NCI-H2107 treated with DMSO at 0.1 percent for 48 hours (cell line): ENCODE data around the gene NOX5.

Source experiments
- DNase-seq: peaks from one replicate; lab custom pipeline; 2025; ENCODE audit not compliant: unreplicated experiment; lab: John Stamatoyannopoulos, UW

The NOX5 gene

GRCh38 chr15:68990992-68991500 is 23.4 kb upstream of the NOX5 start:
- no peak for DNase-seq

GRCh38 chr15:68991723-68992122 is 22.8 kb upstream of the NOX5 start:
- DNase-seq = no peak

GRCh38 chr15:68992696-68993095 is 21.8 kb upstream of the NOX5 start:
- DNase-seq = no peak

- no peak for DNase-seq
Observed at GRCh38 chr15:68993276-68993675, 21.2 kb upstream of the NOX5 start.

GRCh38 chr15:68994149-68994548 is 20.3 kb upstream of the NOX5 start:
- no peak for DNase-seq

GRCh38 chr15:68994981-68995761 is 19.3 kb upstream of the NOX5 start:
- peak; percentile 13 for DNase-seq

DNA sequence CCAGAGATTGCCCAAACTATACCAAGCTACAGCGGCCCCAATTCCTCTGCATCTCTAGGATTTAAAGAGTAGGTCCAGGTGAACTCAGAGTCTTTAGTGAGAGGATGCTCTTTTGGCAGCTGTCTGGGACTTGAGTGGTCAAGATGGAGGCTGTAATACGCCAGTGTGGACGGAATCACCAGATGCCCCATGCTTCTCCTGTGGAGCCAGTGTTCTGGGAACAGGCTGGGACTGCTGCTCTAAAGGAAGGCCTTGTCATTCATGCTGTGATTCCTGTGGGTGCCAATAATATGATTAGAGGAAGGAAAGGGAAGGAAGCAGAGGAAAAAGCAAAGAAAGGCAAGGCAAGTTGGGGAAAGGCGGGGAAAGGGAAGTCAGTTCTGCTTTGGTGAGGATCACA is 17.4 kb upstream of the NOX5 start:
- DNase-seq = no peak

GRCh38 chr15:68997930-68998777 is 16.3 kb upstream of the NOX5 start:
- DNase-seq = no peak

DNA sequence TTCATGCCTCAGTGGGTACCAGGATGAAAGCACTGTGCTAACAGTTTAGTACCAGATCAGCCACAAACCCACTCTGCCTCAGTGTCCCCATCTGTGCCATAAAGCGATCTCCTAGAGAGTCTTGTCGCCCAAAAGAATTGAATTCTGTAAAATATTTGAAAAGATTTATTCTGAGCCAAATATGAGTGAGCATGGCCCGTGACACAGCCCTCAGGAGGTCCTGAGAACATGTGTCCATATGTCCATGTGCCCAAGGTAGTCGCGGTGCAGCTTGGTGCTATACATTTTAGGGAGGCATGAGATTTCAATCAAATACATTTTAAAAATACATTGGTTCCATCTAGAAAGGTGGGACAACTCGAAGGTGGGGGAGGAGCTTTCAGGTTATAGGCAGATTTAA is 15.4 kb upstream of the NOX5 start:
- no peak for DNase-seq

DNA sequence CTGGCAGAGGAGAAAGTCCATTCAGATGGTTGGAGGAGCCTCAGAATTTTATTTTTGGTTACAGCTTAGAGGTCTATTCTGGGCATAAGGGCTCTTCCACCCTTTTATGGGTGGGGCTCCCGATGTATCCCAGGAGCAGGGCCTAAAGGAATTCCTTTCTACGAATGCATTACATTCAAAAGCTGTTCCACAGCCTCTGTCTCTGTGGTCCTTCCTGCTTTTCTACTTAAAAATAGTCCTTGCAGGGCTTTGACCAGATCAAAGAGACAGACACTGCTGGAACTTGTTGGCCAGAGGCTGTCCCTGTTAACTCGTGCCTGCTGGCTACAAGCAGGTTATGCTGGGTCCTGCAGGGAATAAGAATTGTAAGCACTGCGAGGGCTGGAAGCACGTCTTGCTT is 14.4 kb upstream of the NOX5 start:
- DNase-seq = no peak

- no peak for DNase-seq
Observed at GRCh38 chr15:69000725-69001503, 13.6 kb upstream of the NOX5 start.

- DNase-seq = no peak
Observed at GRCh38 chr15:69002783-69003182, 11.7 kb upstream of the NOX5 start.

DNA sequence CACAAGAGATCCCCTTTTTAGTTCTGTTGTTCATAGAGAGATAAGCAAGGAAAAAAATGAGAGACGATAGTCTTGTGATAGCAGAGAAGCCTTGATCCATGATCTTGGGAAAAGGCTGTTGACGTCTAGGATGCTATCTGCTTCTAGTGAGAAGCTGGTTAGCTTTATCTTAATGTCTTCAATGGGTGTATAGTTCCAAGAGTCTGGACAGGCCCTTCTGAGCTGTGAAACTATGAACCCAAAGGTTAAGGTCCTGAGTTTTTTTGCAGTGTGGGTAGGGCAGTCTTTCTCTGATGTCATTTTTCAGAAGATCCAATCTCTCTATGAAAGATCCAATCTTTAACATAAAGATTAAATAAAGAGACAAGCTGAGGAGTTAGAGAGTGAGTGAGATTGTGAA is 10.5 kb upstream of the NOX5 start:
- no peak for DNase-seq

GRCh38 chr15:69008056-69008455 is 6.4 kb upstream of the NOX5 start:
- DNase-seq = no peak

DNA sequence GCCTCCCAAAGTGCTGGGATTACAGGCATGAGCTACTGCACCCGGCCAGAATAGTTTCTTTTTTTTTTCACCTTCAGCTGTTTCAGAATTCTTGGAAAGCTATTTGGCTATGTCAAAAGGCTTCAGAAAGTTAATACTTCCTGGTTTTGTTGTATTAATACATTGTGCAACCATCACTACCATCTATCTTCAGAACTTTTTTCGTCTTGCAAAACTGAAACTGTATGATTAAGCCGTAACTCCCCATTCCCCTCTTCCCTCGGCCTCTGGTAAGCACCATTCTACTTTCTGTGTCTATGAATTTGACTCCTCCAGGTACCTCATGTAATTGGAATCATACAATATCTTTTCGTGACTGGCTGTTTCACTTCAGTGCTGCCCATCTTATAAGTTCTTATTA is 5.2 kb upstream of the NOX5 start:
- no peak for DNase-seq

- no peak for DNase-seq
Observed at GRCh38 chr15:69011641-69012040, 2.9 kb upstream of the NOX5 start.

GRCh38 chr15:69012761-69013364 is 1.6 kb upstream of the NOX5 start:
- no peak for DNase-seq

GRCh38 chr15:69013726-69014406 is 629 bp upstream of the NOX5 start:
- DNase-seq = no peak

DNA sequence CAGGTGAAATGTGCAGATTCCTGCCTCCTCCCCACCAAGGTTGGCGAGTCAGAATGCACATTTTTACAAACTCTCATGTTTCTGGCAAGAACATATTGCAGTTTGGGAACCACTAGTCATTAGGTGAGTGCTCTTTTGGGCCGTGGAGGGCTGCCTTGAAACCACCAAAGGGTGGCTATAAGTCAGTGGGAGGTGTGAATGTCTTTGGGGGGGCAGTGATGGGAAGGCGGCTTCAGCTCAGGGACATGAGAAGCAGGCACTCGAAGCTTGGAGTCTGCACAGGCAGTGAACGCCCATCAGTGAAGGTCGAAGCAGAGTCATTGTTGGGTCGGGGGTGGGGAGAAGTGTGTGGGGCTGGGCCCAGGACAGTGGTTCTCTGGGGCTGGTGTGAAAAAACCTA is 1.1 kb downstream of the NOX5 start:
- no peak for DNase-seq

DNA sequence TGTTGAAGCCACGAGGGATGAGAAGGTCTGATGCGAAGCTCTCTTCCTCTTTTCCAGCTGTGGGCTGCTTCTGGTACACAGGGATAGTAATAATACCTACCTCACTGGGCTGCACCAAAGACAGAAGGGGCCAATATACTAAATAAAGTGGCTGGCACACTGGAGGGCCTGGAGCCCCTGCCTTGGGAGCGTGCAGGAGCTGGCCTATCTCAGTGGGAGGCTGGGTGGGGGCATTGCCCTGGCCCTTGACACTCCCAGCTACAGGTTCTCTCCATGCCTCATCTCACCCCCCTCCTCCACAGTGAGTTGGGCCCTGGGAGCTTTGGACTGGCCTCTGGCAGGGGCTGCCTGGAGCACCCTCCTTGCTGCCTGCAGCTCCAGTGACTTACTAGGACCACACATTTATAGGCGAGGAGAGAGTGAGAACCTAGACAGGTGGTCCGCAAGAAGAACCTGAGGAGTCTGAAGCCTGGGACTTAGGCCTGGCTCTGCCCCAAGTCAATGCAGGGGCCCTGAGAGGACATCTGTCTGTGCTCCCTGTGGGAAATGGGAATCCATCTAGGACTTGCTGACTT is 1.6 kb downstream of the NOX5 start:
- no peak for DNase-seq
